Keratinocyte (primary cell): Measurements from ENCODE around the gene TTYH2. TPM values are rescaled to one million over a fixed set of nuclear protein-coding genes. Genes with fewer than 3 reads are reported as not detected.

ENCODE experiments used
- DNase-seq: peaks from one replicate; pipeline ENCODE4 v3.0.0-alpha.2; 2011; ENCODE audit warnings: low read depth, missing footprints, low spot score
- FAIRE-seq: peaks from 2 replicates; lab custom pipeline; 2011; peaks lifted over from hg19 to GRCh38; lab: Jason Lieb, UNC
- H2AFZ ChIP-seq: 2 replicates; pipeline ENCODE4 v1.6.0; 2012; ENCODE audit warnings: low read length, control low read depth, inconsistent platforms; ENCODE audit not compliant: control insufficient read depth
- H3K27ac ChIP-seq: 2 replicates; pipeline ENCODE4 v1.5.1; 2011; ENCODE audit warnings: low read length; ENCODE audit not compliant: control insufficient read depth, insufficient read depth
- H3K27me3 ChIP-seq: 3 replicates; pipeline ENCODE4 v1.6.0; 2011; ENCODE audit warnings: low read length; ENCODE audit not compliant: control insufficient read depth, insufficient read depth; ENCODE audit errors: extremely low read depth
- H3K36me3 ChIP-seq, 2 experiments: 2 replicates in 1 of 2; 3 replicates in 1 of 2; pipeline ENCODE4 v1.5.1; 2011; ENCODE audit warnings: low read length in 2 of 2, mild to moderate bottlenecking in 1 of 2; ENCODE audit not compliant: control insufficient read depth in 2 of 2, insufficient read depth in 2 of 2; ENCODE audit errors: extremely low read depth in 1 of 2
- H3K4me1 ChIP-seq: 3 replicates; pipeline ENCODE4 v1.5.1; 2011; ENCODE audit warnings: low read length; ENCODE audit not compliant: control insufficient read depth, insufficient read depth; ENCODE audit errors: extremely low read depth
- H3K4me2 ChIP-seq: 3 replicates; pipeline ENCODE4 v1.6.0; 2011; ENCODE audit warnings: low read depth, low read length; ENCODE audit not compliant: control insufficient read depth, insufficient read depth; ENCODE audit errors: extremely low read depth
- H3K4me3 ChIP-seq, 3 experiments: fragments of 200-600 bp in 1 of 3; sonication (generic) in 1 of 3; 2 replicates in 2 of 3; 3 replicates in 1 of 3; pipeline ENCODE4 v1.5.1; 2011 to 2016; ENCODE audit warnings: low read length in 3 of 3, mild to moderate bottlenecking in 3 of 3, control low read depth in 2 of 3, inconsistent platforms in 1 of 3, low read depth in 1 of 3, mixed read lengths in 1 of 3, mixed run types in 1 of 3, moderate library complexity in 1 of 3; ENCODE audit not compliant: control insufficient read depth in 2 of 3, insufficient read depth in 2 of 3; ENCODE audit errors: extremely low read depth in 1 of 3
- H3K79me2 ChIP-seq: 2 replicates; pipeline ENCODE4 v1.6.0; 2012; ENCODE audit warnings: low read length; ENCODE audit not compliant: control insufficient read depth, insufficient read depth
- H3K9ac ChIP-seq: 3 replicates; pipeline ENCODE4 v1.6.0; 2011; ENCODE audit warnings: low read length; ENCODE audit not compliant: control insufficient read depth, insufficient read depth; ENCODE audit errors: extremely low read depth
- H3K9me1 ChIP-seq: 3 replicates; pipeline ENCODE4 v1.6.0; 2011; ENCODE audit warnings: low read length; ENCODE audit not compliant: control insufficient read depth, insufficient read depth; ENCODE audit errors: extremely low read depth
- H3K9me3 ChIP-seq: 2 replicates; pipeline ENCODE4 v1.5.1; 2012; ENCODE audit warnings: low read depth, low read length; ENCODE audit not compliant: control insufficient read depth
- H4K20me1 ChIP-seq: 3 replicates; pipeline ENCODE4 v1.6.0; 2011; ENCODE audit warnings: low read length; ENCODE audit not compliant: control insufficient read depth, insufficient read depth; ENCODE audit errors: extremely low read depth
- EZH2 ChIP-seq: IDR thresholded peaks from one replicate; pipeline ENCODE4 v1.6.1; 2012; ENCODE audit warnings: inconsistent platforms, mild to moderate bottlenecking, low read length, moderate library complexity
- dilution Hi-C: fragments of 300-500 bp; cut with MboI; formaldehyde crosslinking; loops from one replicate; pipeline ENCODE4 v1.7.0; 2020; ENCODE audit warnings: low sequenced_read_pairs; ENCODE audit not compliant: extremely low pct_ligation_motif_present
- polyA plus RNA-seq, 5 experiments: library from polyadenylated mRNA; depleted of rRNA in 3 of 5; stranded (reverse) in 3 of 5; stranded (forward) in 1 of 5; unstranded in 1 of 5; fragments of >200 nt; gene quantifications; 1 replicate in 1 of 5; 2 replicates in 3 of 5; 3 replicates in 1 of 5; pipeline versions ENCODE4 v1.2.1 to v1.2.3, GENCODE V29; 2011 to 2012; ENCODE audit warnings: missing spikeins in 2 of 5, low read depth in 1 of 5, low replicate concordance in 1 of 5
- TF ChIP-seq, protein P1 (sequence below), 3 experiments: IDR thresholded peaks in 1 of 3; conservative IDR thresholded peaks in 1 of 3; optimal IDR thresholded peaks in 1 of 3; 2 replicates in 2 of 3; 3 replicates in 1 of 3; pipeline versions ENCODE3 to v1.5.1; 2011; ENCODE audit warnings: low read length in 3 of 3, mild to moderate bottlenecking in 3 of 3, moderate library complexity in 2 of 3, control low read depth in 1 of 3, inconsistent platforms in 1 of 3; ENCODE audit not compliant: insufficient read depth in 2 of 3; ENCODE audit errors: extremely low read depth in 1 of 3

TTYH2 gene
- polyA plus RNA-seq, 1 donor (not counting 4 experiments of a cell fraction or from before 2014, with no cell fraction given) = 3.7 TPM

DNA sequence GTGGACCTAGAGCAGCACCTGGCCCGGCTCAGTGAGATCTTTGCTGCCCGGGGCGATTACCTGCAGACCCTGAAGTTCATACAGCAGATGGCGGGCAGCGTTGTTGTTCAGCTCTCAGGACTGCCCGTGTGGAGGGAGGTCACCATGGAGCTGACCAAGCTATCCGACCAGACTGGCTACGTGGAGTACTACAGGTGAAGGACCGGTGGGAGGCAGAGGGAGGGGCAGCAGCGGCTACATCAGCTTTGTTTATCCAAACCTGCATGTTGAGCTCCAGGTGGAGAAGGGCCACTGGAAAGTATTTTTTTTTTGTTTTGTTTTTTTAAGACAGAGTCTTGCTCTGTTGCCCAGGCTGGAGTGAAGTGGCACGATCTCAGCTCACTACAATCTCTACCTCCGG, 23.9 kb downstream of the TTYH2 start:
- Histone ChIP-seq H3K27ac (no peak overlapping the region), H3K9me1 (no peaks in the 10 kb centered on the region), H3K27me3 (peaks cover 9% of the 10 kb centered on the region), H4K20me1 (peaks cover 4% of the 10 kb centered on the region), H3K4me1 (no peaks in the 10 kb centered on the region), H3K9ac (no peak overlapping the region), H2AFZ (no peak overlapping the region), H3K79me2 (no peaks in the 10 kb centered on the region), H3K36me3 (no peaks in the 10 kb centered on the region), H3K4me3 (no peak overlapping the region), H3K4me2 (no peak overlapping the region), H3K9me3 (no peaks in the 10 kb centered on the region)
- FAIRE-seq = no peak
- no peak for DNase-seq
- dilution Hi-C loops = no loop called here
- TF ChIP-seq, protein P1, sequence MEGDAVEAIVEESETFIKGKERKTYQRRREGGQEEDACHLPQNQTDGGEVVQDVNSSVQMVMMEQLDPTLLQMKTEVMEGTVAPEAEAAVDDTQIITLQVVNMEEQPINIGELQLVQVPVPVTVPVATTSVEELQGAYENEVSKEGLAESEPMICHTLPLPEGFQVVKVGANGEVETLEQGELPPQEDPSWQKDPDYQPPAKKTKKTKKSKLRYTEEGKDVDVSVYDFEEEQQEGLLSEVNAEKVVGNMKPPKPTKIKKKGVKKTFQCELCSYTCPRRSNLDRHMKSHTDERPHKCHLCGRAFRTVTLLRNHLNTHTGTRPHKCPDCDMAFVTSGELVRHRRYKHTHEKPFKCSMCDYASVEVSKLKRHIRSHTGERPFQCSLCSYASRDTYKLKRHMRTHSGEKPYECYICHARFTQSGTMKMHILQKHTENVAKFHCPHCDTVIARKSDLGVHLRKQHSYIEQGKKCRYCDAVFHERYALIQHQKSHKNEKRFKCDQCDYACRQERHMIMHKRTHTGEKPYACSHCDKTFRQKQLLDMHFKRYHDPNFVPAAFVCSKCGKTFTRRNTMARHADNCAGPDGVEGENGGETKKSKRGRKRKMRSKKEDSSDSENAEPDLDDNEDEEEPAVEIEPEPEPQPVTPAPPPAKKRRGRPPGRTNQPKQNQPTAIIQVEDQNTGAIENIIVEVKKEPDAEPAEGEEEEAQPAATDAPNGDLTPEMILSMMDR (optimal IDR thresholded peaks at IDR 0.05 in 1 of 3, IDR thresholded peaks at IDR 0.05 in 1 of 3, conservative IDR thresholded peaks at IDR 0.05 in 1 of 3; ENCODE audit: extremely low read depth in 1 of 3, insufficient read depth in 2 of 3, low read length in 3 of 3) = no peak
- no peak for TF ChIP-seq EZH2

DNA sequence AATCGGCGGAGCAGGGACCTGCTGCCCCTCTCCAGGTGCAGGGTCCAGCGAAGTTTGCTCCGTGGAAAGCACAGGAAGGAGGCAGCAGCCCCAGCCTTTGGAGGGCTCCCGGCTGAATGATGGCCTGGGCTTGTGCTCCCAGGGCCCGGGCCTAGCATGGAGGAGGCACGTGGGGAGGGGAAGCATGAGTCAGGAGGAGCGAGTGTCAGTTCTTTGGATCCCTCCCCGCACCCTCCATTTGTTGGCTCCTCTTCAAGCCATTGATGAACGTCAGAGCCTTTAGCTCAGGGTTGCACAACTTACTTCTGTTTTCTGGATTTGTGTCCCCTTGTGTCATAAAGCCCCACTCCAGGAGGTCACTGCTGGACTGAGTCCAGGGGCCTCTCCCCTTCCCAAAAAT, 25.8 kb downstream of the TTYH2 start:
- no peaks in the 10 kb centered on the region for H3K36me3 ChIP-seq
- H3K27ac ChIP-seq = no peak overlapping the region
- H3K9me1 ChIP-seq = no peaks in the 10 kb centered on the region
- peaks cover 4% of the 10 kb centered on the region for H4K20me1 ChIP-seq
- H3K4me3 ChIP-seq = no peak overlapping the region
- peaks cover 9% of the 10 kb centered on the region for H3K27me3 ChIP-seq
- TF ChIP-seq, protein P1 (optimal IDR thresholded peaks at IDR 0.05 in 1 of 3, IDR thresholded peaks at IDR 0.05 in 1 of 3, conservative IDR thresholded peaks at IDR 0.05 in 1 of 3; ENCODE audit: extremely low read depth in 1 of 3, insufficient read depth in 2 of 3, low read length in 3 of 3) = no peak
- TF ChIP-seq EZH2 = no peak
- DNase-seq (no peak), FAIRE-seq (no peak)
- no peaks in the 10 kb centered on the region for H3K9me3 ChIP-seq
- dilution Hi-C loops = no loop called here
- H3K9ac ChIP-seq = no peak overlapping the region
- H3K79me2 ChIP-seq = no peaks in the 10 kb centered on the region
- no peak overlapping the region for H3K4me2 ChIP-seq
- H2AFZ ChIP-seq = no peak overlapping the region
- no peaks in the 10 kb centered on the region for H3K4me1 ChIP-seq
